ENCODE data around the gene CACNB2.

- TF ChIP-seq POLR2AphosphoS5 (IDR thresholded peaks at IDR 0.05; ENCODE audit: low read depth) (no peak), CTCF (IDR thresholded peaks at IDR 0.05; ENCODE audit: insufficient read depth, low read length) (no peak)
Observed at GRCh38 chr10:18501198-18501597, 361.0 kb downstream of the CACNB2 start.

All from HL-60 (cell line).